Activated naive CD4-positive, alpha-beta T cell treated with anti-CD3 and anti-CD28 coated beads, Interleukin-2, amount 50 U/mL, for 24 hours (primary cell): ENCODE measurements around the gene CTNNA3.

Experiments used
- H3K27ac Mint-ChIP-seq: one replicate; pipeline ENCODE4 v1.8.0; 2021; ENCODE audit warnings: mild to moderate bottlenecking, mixed read lengths
- H3K27me3 Mint-ChIP-seq: one replicate; pipeline ENCODE4 v1.8.0; 2021; ENCODE audit warnings: mixed read lengths
- H3K36me3 Mint-ChIP-seq: one replicate; pipeline ENCODE4 v1.8.0; 2021; ENCODE audit warnings: mixed read lengths
- H3K4me1 Mint-ChIP-seq: one replicate; pipeline ENCODE4 v1.8.0; 2021; ENCODE audit warnings: mixed read lengths
- H3K4me3 Mint-ChIP-seq: one replicate; pipeline ENCODE4 v1.8.0; 2021; ENCODE audit warnings: mild to moderate bottlenecking, mixed read lengths
- H3K9me3 Mint-ChIP-seq: one replicate; pipeline ENCODE4 v1.8.0; 2021; ENCODE audit warnings: mixed read lengths

The CTNNA3 gene

GRCh38 chr10:67076144-67076543 is 619.9 kb downstream of the CTNNA3 start:
- H3K4me1 Mint-ChIP-seq: no peaks in the 10 kb centered on the region
- H3K9me3 Mint-ChIP-seq: no peaks in the 10 kb centered on the region
- no peak overlapping the region for H3K27ac Mint-ChIP-seq
- no peak overlapping the region for H3K4me3 Mint-ChIP-seq
- no peaks in the 10 kb centered on the region for H3K27me3 Mint-ChIP-seq
- H3K36me3 Mint-ChIP-seq: no peaks in the 10 kb centered on the region

- no peak overlapping the region for H3K4me3 Mint-ChIP-seq
- no peaks in the 10 kb centered on the region for H3K36me3 Mint-ChIP-seq
- no peaks in the 10 kb centered on the region for H3K4me1 Mint-ChIP-seq
- no peaks in the 10 kb centered on the region for H3K27me3 Mint-ChIP-seq
- no peak overlapping the region for H3K27ac Mint-ChIP-seq
- no peaks in the 10 kb centered on the region for H3K9me3 Mint-ChIP-seq
Observed at GRCh38 chr10:67075491-67075971, 620.5 kb downstream of the CTNNA3 start.

GRCh38 chr10:67072654-67073053 is 623.3 kb downstream of the CTNNA3 start:
- Mint-ChIP-seq H3K4me1 (no peaks in the 10 kb centered on the region), H3K36me3 (no peaks in the 10 kb centered on the region), H3K9me3 (no peaks in the 10 kb centered on the region), H3K27ac (no peak overlapping the region), H3K27me3 (no peaks in the 10 kb centered on the region), H3K4me3 (no peak overlapping the region)

GRCh38 chr10:67050415-67050814 is 645.6 kb downstream of the CTNNA3 start:
- Mint-ChIP-seq H3K27me3 (no peaks in the 10 kb centered on the region), H3K36me3 (no peaks in the 10 kb centered on the region), H3K27ac (no peak overlapping the region), H3K9me3 (no peaks in the 10 kb centered on the region), H3K4me3 (no peak overlapping the region), H3K4me1 (no peaks in the 10 kb centered on the region)

GRCh38 chr10:67049988-67050387 is 646.0 kb downstream of the CTNNA3 start:
- Mint-ChIP-seq H3K4me1 (no peaks in the 10 kb centered on the region), H3K9me3 (no peaks in the 10 kb centered on the region), H3K36me3 (no peaks in the 10 kb centered on the region), H3K27ac (no peak overlapping the region), H3K4me3 (no peak overlapping the region), H3K27me3 (no peaks in the 10 kb centered on the region)

- no peak overlapping the region for H3K27ac Mint-ChIP-seq
- no peaks in the 10 kb centered on the region for H3K9me3 Mint-ChIP-seq
- no peak overlapping the region for H3K4me3 Mint-ChIP-seq
- H3K27me3 Mint-ChIP-seq: no peaks in the 10 kb centered on the region
- H3K36me3 Mint-ChIP-seq: no peaks in the 10 kb centered on the region
- H3K4me1 Mint-ChIP-seq: no peaks in the 10 kb centered on the region
Observed at GRCh38 chr10:67046507-67046906, 649.5 kb downstream of the CTNNA3 start.

- H3K4me1 Mint-ChIP-seq: no peaks in the 10 kb centered on the region
- H3K27me3 Mint-ChIP-seq: no peaks in the 10 kb centered on the region
- no peaks in the 10 kb centered on the region for H3K9me3 Mint-ChIP-seq
- no peak overlapping the region for H3K27ac Mint-ChIP-seq
- no peaks in the 10 kb centered on the region for H3K36me3 Mint-ChIP-seq
- H3K4me3 Mint-ChIP-seq: no peak overlapping the region
Observed at GRCh38 chr10:67045404-67045803, 650.6 kb downstream of the CTNNA3 start.

- Mint-ChIP-seq H3K4me1 (no peaks in the 10 kb centered on the region), H3K4me3 (no peak overlapping the region), H3K27me3 (no peaks in the 10 kb centered on the region), H3K27ac (no peak overlapping the region), H3K36me3 (no peaks in the 10 kb centered on the region), H3K9me3 (no peaks in the 10 kb centered on the region)
Observed at GRCh38 chr10:67043041-67043440, 653.0 kb downstream of the CTNNA3 start.

- Mint-ChIP-seq H3K4me1 (no peaks in the 10 kb centered on the region), H3K36me3 (no peaks in the 10 kb centered on the region), H3K9me3 (no peaks in the 10 kb centered on the region), H3K4me3 (no peak overlapping the region), H3K27ac (no peak overlapping the region), H3K27me3 (no peaks in the 10 kb centered on the region)
Observed at GRCh38 chr10:67036808-67037207, 659.2 kb downstream of the CTNNA3 start.

GRCh38 chr10:67033878-67034277 is 662.1 kb downstream of the CTNNA3 start:
- Mint-ChIP-seq H3K4me3 (no peak overlapping the region), H3K27ac (no peak overlapping the region), H3K36me3 (no peaks in the 10 kb centered on the region), H3K4me1 (no peaks in the 10 kb centered on the region), H3K9me3 (no peaks in the 10 kb centered on the region), H3K27me3 (no peaks in the 10 kb centered on the region)

- Mint-ChIP-seq H3K27ac (no peak overlapping the region), H3K27me3 (no peaks in the 10 kb centered on the region), H3K4me3 (no peak overlapping the region), H3K36me3 (no peaks in the 10 kb centered on the region), H3K9me3 (no peaks in the 10 kb centered on the region), H3K4me1 (no peaks in the 10 kb centered on the region)
Observed at GRCh38 chr10:67022099-67022498, 673.9 kb downstream of the CTNNA3 start.

- no peak overlapping the region for H3K4me3 Mint-ChIP-seq
- no peaks in the 10 kb centered on the region for H3K4me1 Mint-ChIP-seq
- no peaks in the 10 kb centered on the region for H3K9me3 Mint-ChIP-seq
- H3K36me3 Mint-ChIP-seq: no peaks in the 10 kb centered on the region
- H3K27me3 Mint-ChIP-seq: no peaks in the 10 kb centered on the region
- H3K27ac Mint-ChIP-seq: no peak overlapping the region
Observed at GRCh38 chr10:67017218-67017617, 678.8 kb downstream of the CTNNA3 start.

GRCh38 chr10:67015225-67015624 is 680.8 kb downstream of the CTNNA3 start:
- H3K4me3 Mint-ChIP-seq: no peak overlapping the region
- no peaks in the 10 kb centered on the region for H3K27me3 Mint-ChIP-seq
- no peaks in the 10 kb centered on the region for H3K9me3 Mint-ChIP-seq
- no peak overlapping the region for H3K27ac Mint-ChIP-seq
- H3K36me3 Mint-ChIP-seq: no peaks in the 10 kb centered on the region
- no peaks in the 10 kb centered on the region for H3K4me1 Mint-ChIP-seq

GRCh38 chr10:67011981-67012380 is 684.0 kb downstream of the CTNNA3 start:
- no peaks in the 10 kb centered on the region for H3K4me1 Mint-ChIP-seq
- peaks cover 7% of the 10 kb centered on the region for H3K9me3 Mint-ChIP-seq
- H3K27me3 Mint-ChIP-seq: no peaks in the 10 kb centered on the region
- H3K27ac Mint-ChIP-seq: no peak overlapping the region
- no peak overlapping the region for H3K4me3 Mint-ChIP-seq
- no peaks in the 10 kb centered on the region for H3K36me3 Mint-ChIP-seq

GRCh38 chr10:67011480-67011879 is 684.5 kb downstream of the CTNNA3 start:
- no peaks in the 10 kb centered on the region for H3K4me1 Mint-ChIP-seq
- H3K27me3 Mint-ChIP-seq: no peaks in the 10 kb centered on the region
- no peaks in the 10 kb centered on the region for H3K36me3 Mint-ChIP-seq
- H3K4me3 Mint-ChIP-seq: no peak overlapping the region
- H3K9me3 Mint-ChIP-seq: peaks cover 7% of the 10 kb centered on the region
- H3K27ac Mint-ChIP-seq: no peak overlapping the region

GRCh38 chr10:67005981-67006380 is 690.0 kb downstream of the CTNNA3 start:
- no peak overlapping the region for H3K27ac Mint-ChIP-seq
- H3K4me3 Mint-ChIP-seq: no peak overlapping the region
- no peaks in the 10 kb centered on the region for H3K27me3 Mint-ChIP-seq
- H3K36me3 Mint-ChIP-seq: no peaks in the 10 kb centered on the region
- no peaks in the 10 kb centered on the region for H3K4me1 Mint-ChIP-seq
- H3K9me3 Mint-ChIP-seq: peaks cover 7% of the 10 kb centered on the region

- H3K4me3 Mint-ChIP-seq: no peak overlapping the region
- no peaks in the 10 kb centered on the region for H3K27me3 Mint-ChIP-seq
- no peaks in the 10 kb centered on the region for H3K36me3 Mint-ChIP-seq
- peaks cover 14% of the 10 kb centered on the region for H3K9me3 Mint-ChIP-seq
- no peak overlapping the region for H3K27ac Mint-ChIP-seq
- no peaks in the 10 kb centered on the region for H3K4me1 Mint-ChIP-seq
Observed at GRCh38 chr10:67004690-67005089, 691.3 kb downstream of the CTNNA3 start.
